Measurements from ENCODE around the gene CCSER1.

- TF ChIP-seq, protein P1, sequence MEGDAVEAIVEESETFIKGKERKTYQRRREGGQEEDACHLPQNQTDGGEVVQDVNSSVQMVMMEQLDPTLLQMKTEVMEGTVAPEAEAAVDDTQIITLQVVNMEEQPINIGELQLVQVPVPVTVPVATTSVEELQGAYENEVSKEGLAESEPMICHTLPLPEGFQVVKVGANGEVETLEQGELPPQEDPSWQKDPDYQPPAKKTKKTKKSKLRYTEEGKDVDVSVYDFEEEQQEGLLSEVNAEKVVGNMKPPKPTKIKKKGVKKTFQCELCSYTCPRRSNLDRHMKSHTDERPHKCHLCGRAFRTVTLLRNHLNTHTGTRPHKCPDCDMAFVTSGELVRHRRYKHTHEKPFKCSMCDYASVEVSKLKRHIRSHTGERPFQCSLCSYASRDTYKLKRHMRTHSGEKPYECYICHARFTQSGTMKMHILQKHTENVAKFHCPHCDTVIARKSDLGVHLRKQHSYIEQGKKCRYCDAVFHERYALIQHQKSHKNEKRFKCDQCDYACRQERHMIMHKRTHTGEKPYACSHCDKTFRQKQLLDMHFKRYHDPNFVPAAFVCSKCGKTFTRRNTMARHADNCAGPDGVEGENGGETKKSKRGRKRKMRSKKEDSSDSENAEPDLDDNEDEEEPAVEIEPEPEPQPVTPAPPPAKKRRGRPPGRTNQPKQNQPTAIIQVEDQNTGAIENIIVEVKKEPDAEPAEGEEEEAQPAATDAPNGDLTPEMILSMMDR (conservative IDR thresholded peaks at IDR 0.05; ENCODE audit: low read length), result no peak
- no peak for TF ChIP-seq EZH2phosphoT487 (IDR thresholded peaks at IDR 0.05; ENCODE audit: borderline replicate concordance)
Measured at GRCh38 chr4:90457817-90458216, 330.6 kb downstream of the CCSER1 start.

Data from Loucy (cell line).